Body of pancreas (tissue), 4 donors: ENCODE measurements around the gene FAM131C. TPM values are rescaled to one million over a fixed set of nuclear protein-coding genes. Genes with fewer than 3 reads are reported as not detected.

Experiments used
- ATAC-seq: fragments of 150-250 bp; one replicate; pipeline ENCODE4 v1.9.1; 2016
- DNase-seq, 4 donors: peaks; one replicate each; pipeline ENCODE4 v3.0.0-alpha.2; 2019
- H3K27ac ChIP-seq, 4 donors: fragments of 200-600 bp; sonication (generic); 1 replicate in 3 of 4; 2 replicates in 1 of 4; pipeline versions ENCODE4 v1.5.1 to v1.6.1; 2016 to 2019; ENCODE audit warnings: mild to moderate bottlenecking in 1 of 4, mixed read lengths in 1 of 4, moderate library complexity in 1 of 4
- H3K27me3 ChIP-seq, 2 donors: fragments of 200-600 bp; sonication (generic); one replicate each; pipeline ENCODE4 v1.6.0; 2016; ENCODE audit warnings: mild to moderate bottlenecking in 1 of 2
- H3K36me3 ChIP-seq, 2 donors: fragments of 200-600 bp; sonication (generic); replicated peaks in 1 of 2; 2 replicates each; pipeline ENCODE4 v1.5.1; 2016; ENCODE audit warnings: low read depth in 2 of 2; ENCODE audit not compliant: insufficient read depth in 1 of 2
- H3K4me1 ChIP-seq: fragments of 200-600 bp; sonication (generic); one replicate; pipeline ENCODE4 v1.6.0; 2016
- H3K4me3 ChIP-seq, 2 donors: fragments of 200-600 bp; sonication (generic); 1 replicate in 1 of 2; 2 replicates in 1 of 2; pipeline ENCODE4 v1.5.1; 2016 to 2019
- H3K9me3 ChIP-seq, 3 donors: fragments of 200-600 bp; sonication (generic); 1 replicate in 2 of 3; 2 replicates in 1 of 3; pipeline ENCODE4 v1.5.1; 2016
- CTCF ChIP-seq, 7 experiments: fragments of 450-650 bp in 4 of 7; fragments of 200-600 bp in 3 of 7; sonication (generic) in 3 of 7; IDR thresholded peaks; one replicate each; pipeline ENCODE4 v1.5.1; 2016 to 2019; ENCODE audit warnings: antibody characterized with exemption in 7 of 7
- POLR2A ChIP-seq, 3 donors: fragments of 450-650 bp; IDR thresholded peaks; one replicate each; pipeline ENCODE4 v1.6.1; 2016; ENCODE audit warnings: antibody characterized with exemption in 3 of 3, mild to moderate bottlenecking in 2 of 3
- WGBS, 2 donors: methylation state at CpG; one replicate each; pipeline ENCODE4 v1.1.5; 2017; 5-methylcytosine and 5-hydroxymethylcytosine counted together
- intact Hi-C: fragments of 100-400 bp; cut with DNase I; formaldehyde crosslinking; loops from one replicate; pipeline ENCODE4 v1.15.1; 2023
- total RNA-seq, 2 donors: library from RNA; depleted of rRNA; stranded (reverse); fragments of >200 nt; gene quantifications; one replicate each; pipeline ENCODE4 v1.1.0, GENCODE V29; 2016

FAM131C gene
- total RNA-seq, 2 donors from 2014 or later: 4.2 TPM; not detected in 1

- no peaks in the 10 kb centered on the region for H3K36me3 ChIP-seq
- 82 to 87% methylated on average over 6 to 22 of the region's 23 CpGs for WGBS, 2 donors
- H3K27me3 ChIP-seq: no peaks in the 10 kb centered on the region
- no peak overlapping the region for H3K4me3 ChIP-seq
- intact Hi-C loops: no loop called here
- peaks cover 10% of the 10 kb centered on the region for H3K4me1 ChIP-seq
- no peak for TF ChIP-seq CTCF (IDR thresholded peaks at IDR 0.05)
- no peak for TF ChIP-seq POLR2A (IDR thresholded peaks at IDR 0.05)
- DNase-seq (peak in 1 of 4 donors; percentile 9), ATAC-seq (no peak)
- no peaks in the 10 kb centered on the region for H3K9me3 ChIP-seq
- no peak overlapping the region for H3K27ac ChIP-seq
These were observed 41.3 kb upstream of the FAM131C start for GRCh38 chr1:16114527-16115467.

DNA sequence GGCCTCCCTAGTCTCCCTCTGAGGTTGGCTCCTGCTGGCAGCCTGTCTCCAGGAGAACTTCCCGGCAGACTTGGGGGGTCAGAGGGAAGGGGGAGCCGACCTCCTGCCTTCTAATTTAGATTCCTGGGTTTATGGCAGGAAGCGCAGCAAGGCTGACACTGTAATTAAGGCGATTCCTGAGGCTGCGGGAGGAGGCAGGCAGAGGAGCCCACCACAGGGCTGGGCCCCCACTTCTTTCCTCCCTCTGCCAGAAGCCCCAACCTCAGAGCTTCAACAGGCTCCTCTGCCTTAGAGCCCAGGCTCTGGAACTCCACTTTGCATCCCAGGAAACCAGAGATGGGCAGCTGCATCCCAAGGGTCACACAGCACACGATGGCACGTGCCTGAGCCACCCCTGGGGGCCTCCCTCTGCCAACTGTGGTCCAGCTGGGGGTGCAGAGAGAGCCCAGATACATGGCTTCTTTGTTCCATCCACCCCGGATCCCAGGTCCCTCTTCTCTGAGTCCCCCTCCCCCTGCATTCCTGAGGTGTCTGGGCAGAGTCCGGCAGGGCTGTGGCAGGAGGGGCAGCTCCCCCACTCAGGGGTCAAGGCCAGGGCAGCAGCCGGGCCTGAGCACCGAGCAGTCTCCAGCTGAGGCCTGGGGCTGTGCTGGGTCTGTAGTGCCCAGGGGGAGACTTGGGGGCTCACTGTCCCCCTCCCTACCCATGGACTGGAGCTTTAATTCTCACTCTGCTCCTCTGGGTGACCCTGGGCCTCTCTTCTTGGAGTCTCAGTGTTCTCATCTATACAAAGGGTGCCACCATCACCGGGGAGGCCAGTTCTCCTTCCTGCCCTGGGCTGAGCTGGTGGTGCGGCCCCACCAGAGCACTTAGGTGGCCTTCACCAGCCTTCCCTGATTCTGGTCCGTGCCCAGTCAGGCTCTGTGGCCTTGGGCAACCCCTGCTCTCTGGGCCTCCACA, 39.4 kb upstream of the FAM131C start:
- WGBS, 2 donors: 57 to 71% methylated on average over 3 to 14 of the region's 14 CpGs
- H3K4me1 ChIP-seq: peaks cover 10% of the 10 kb centered on the region
- peaks cover 0 to 5% (median 0%) of the 10 kb centered on the region in 3 donors for H3K9me3 ChIP-seq
- peak; percentile 41 for ATAC-seq
- H3K27me3 ChIP-seq: no peaks in the 10 kb centered on the region
- H3K36me3 ChIP-seq: no peaks in the 10 kb centered on the region
- DNase-seq: peak in 1 of 4 donors; percentile 37
- intact Hi-C loops: no loop called here
- TF ChIP-seq POLR2A (IDR thresholded peaks at IDR 0.05) (no peak), CTCF (IDR thresholded peaks at IDR 0.05) (no peak)
- no peak overlapping the region for H3K4me3 ChIP-seq
- no peak overlapping the region for H3K27ac ChIP-seq

DNA sequence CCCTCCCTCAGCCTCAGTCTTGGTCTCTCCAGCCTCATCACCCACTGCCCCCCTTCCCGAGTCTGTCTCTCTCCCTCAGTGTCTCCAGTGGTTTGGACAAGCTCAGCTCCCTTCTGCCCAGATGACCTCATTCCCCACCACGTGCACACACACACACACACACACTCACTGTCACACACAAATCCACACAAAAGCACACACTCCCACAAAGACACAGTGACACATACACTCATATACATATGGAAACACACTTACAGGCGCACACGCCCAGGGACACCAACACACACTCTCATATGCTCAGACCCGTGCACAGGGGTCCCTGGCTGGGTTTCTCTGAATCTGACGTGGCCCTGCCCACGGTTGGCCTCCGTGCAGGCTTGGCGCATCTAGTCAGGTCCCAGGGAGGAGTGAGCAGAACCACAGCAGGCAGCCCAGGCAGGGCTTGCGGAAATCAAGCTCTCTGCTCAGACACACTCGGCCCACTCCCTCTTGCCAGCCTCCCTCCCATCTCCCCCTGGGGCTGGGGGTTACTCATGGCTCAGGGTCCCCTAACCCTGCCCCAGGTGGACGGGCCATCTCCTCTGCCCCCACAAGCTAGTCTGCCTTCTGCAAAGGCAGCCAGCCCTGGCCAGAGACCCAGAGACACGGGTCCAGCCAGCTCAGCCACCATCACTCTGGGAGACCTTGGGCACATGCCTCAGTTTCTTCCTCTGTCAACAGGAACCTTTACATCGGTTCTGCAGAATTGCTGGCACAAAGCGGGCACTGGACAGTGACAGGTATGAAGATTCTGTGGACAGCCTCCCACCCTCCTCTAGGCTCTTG, 38.5 kb upstream of the FAM131C start:
- ATAC-seq (no peak), DNase-seq (peak in 1 of 4 donors; percentile 9)
- WGBS, 2 donors: 82 to 87% methylated on average over 12 to 15 of the region's 15 CpGs
- Histone ChIP-seq H3K4me1 (peaks cover 10% of the 10 kb centered on the region), H3K27me3 (no peaks in the 10 kb centered on the region), H3K36me3 (no peaks in the 10 kb centered on the region), H3K27ac (no peak overlapping the region), H3K9me3 (peaks cover 0 to 7% (median 0%) of the 10 kb centered on the region in 3 donors), H3K4me3 (no peak overlapping the region)
- intact Hi-C loops: no loop called here
- no peak for TF ChIP-seq POLR2A (IDR thresholded peaks at IDR 0.05)
- TF ChIP-seq CTCF (IDR thresholded peaks at IDR 0.05): no peak

DNA sequence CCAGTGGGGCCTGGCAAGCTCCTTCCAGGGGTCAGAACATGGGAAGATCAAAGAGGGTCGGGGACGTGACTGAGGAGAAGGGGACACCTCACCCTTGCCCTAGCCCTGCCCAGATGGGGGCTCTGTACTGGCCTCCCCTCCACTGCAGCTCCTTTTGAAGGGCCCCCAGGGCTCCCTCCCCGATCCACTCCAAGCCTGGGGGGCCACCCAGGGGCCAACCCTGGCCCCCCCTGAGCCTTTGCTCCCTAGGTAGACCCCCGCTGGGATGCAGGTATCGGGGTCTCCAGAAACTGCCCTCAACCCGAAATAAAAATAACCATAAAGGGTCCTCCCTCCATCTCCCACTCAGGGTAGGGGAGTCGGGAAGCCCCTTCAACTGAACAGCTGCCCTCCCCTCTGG, 37.4 kb upstream of the FAM131C start:
- ATAC-seq (no peak), DNase-seq (no peak)
- Histone ChIP-seq H3K27ac (no peak overlapping the region), H3K4me1 (peaks cover 10% of the 10 kb centered on the region), H3K27me3 (no peaks in the 10 kb centered on the region), H3K9me3 (peaks cover 0 to 7% (median 0%) of the 10 kb centered on the region in 3 donors), H3K36me3 (no peaks in the 10 kb centered on the region), H3K4me3 (no peak overlapping the region)
- intact Hi-C loops: no loop called here
- WGBS, 2 donors: 76 to 88% methylated on average over 4 to 7 of the region's 7 CpGs
- TF ChIP-seq CTCF (IDR thresholded peaks at IDR 0.05) (no peak), POLR2A (IDR thresholded peaks at IDR 0.05) (no peak)
